Loucy (cell line): ENCODE results near the gene MATCAP1.

ENCODE experiments used
- H2AFZ ChIP-seq: fragments of 200-600 bp; sonication (generic); 2 replicates; pipeline ENCODE4 v1.6.0; 2016; ENCODE audit warnings: antibody characterized with exemption, mild to moderate bottlenecking, low read length, moderate library complexity
- H3F3A ChIP-seq: fragments of 200-600 bp; 2 replicates; pipeline ENCODE4 v1.6.0; 2016; ENCODE audit warnings: antibody characterized with exemption, low read depth, mild to moderate bottlenecking
- H3K27me3 ChIP-seq: fragments of 200-600 bp; sonication (generic); 2 replicates; pipeline ENCODE4 v1.6.1; 2014; ENCODE audit warnings: low read length, mild to moderate bottlenecking; ENCODE audit not compliant: insufficient read depth, poor library complexity, severe bottlenecking
- H3K36me3 ChIP-seq: fragments of 200-600 bp; sonication (generic); 2 replicates; pipeline ENCODE4 v1.6.1; 2016; ENCODE audit warnings: low read length; ENCODE audit not compliant: insufficient read depth
- H3K4me1 ChIP-seq: fragments of 200-600 bp; sonication (generic); 2 replicates; pipeline ENCODE4 v1.5.1; 2014; ENCODE audit warnings: low read length, mild to moderate bottlenecking; ENCODE audit not compliant: insufficient read depth, poor library complexity, severe bottlenecking
- H3K4me2 ChIP-seq: fragments of 200-600 bp; sonication (generic); 2 replicates; pipeline ENCODE4 v1.6.0; 2014; ENCODE audit warnings: antibody characterized with exemption, low read length, low read depth, mild to moderate bottlenecking; ENCODE audit not compliant: poor library complexity, severe bottlenecking
- H3K4me3 ChIP-seq: fragments of 200-600 bp; sonication (generic); 2 replicates; pipeline ENCODE4 v1.5.1; 2014; ENCODE audit warnings: low read length, mild to moderate bottlenecking, mixed read lengths; ENCODE audit not compliant: poor library complexity, severe bottlenecking
- H3K79me2 ChIP-seq: fragments of 200-600 bp; sonication (generic); 2 replicates; pipeline ENCODE4 v1.6.1; 2014; ENCODE audit warnings: low read length; ENCODE audit not compliant: insufficient read depth
- H3K9ac ChIP-seq: fragments of 200-600 bp; sonication (generic); 2 replicates; pipeline ENCODE4 v1.6.0; 2014; ENCODE audit warnings: mild to moderate bottlenecking, low read depth, low read length, moderate library complexity; ENCODE audit not compliant: poor library complexity, severe bottlenecking
- H3K9me2 ChIP-seq: fragments of 200-600 bp; sonication (generic); replicated peaks from 2 replicates; pipeline ENCODE4 v1.6.1; 2016; ENCODE audit warnings: low read depth, low read length, mixed read lengths
- H3K9me3 ChIP-seq: fragments of 200-600 bp; sonication (generic); 2 replicates; pipeline ENCODE4 v1.6.1; 2014; ENCODE audit warnings: mild to moderate bottlenecking, antibody characterized with exemption, low read length, low read depth; ENCODE audit not compliant: insufficient read depth
- H4K20me1 ChIP-seq: fragments of 200-600 bp; sonication (generic); 2 replicates; pipeline ENCODE4 v1.6.0; 2014; ENCODE audit warnings: antibody characterized with exemption, low read length, mild to moderate bottlenecking; ENCODE audit not compliant: insufficient read depth, poor library complexity, severe bottlenecking
- CTCF ChIP-seq: fragments of 200-600 bp; sonication (generic); conservative IDR thresholded peaks from 2 replicates; pipeline ENCODE4 v1.5.1; 2014; ENCODE audit warnings: mild to moderate bottlenecking, antibody characterized with exemption, low read length
- EZH2phosphoT487 ChIP-seq: fragments of 200-600 bp; IDR thresholded peaks from 2 replicates; pipeline ENCODE4 v1.6.1; 2018; ENCODE audit warnings: antibody characterized with exemption, mild to moderate bottlenecking, moderate library complexity, borderline replicate concordance

MATCAP1 gene

GRCh38 chr16:67212766-67213165 is 29.0 kb upstream of the MATCAP1 start:
- Histone ChIP-seq H3F3A (no peaks in the 10 kb centered on the region), H2AFZ (no peak overlapping the region), H3K36me3 (no peaks in the 10 kb centered on the region), H3K4me2 (no peak overlapping the region), H3K27me3 (no peaks in the 10 kb centered on the region), H3K9me3 (no peaks in the 10 kb centered on the region), H3K9ac (no peak overlapping the region), H3K4me3 (no peak overlapping the region), H4K20me1 (no peaks in the 10 kb centered on the region), H3K79me2 (no peaks in the 10 kb centered on the region), H3K9me2 (no peaks in the 10 kb centered on the region), H3K4me1 (peaks cover 19% of the 10 kb centered on the region)
- no peak for TF ChIP-seq CTCF

- Histone ChIP-seq H3K27me3 (no peaks in the 10 kb centered on the region), H3K79me2 (no peaks in the 10 kb centered on the region), H3K9me3 (no peaks in the 10 kb centered on the region), H3F3A (no peaks in the 10 kb centered on the region), H2AFZ (no peak overlapping the region), H3K4me1 (peaks cover 8% of the 10 kb centered on the region), H3K4me2 (no peak overlapping the region), H3K36me3 (no peaks in the 10 kb centered on the region), H4K20me1 (no peaks in the 10 kb centered on the region), H3K9ac (no peak overlapping the region), H3K4me3 (no peak overlapping the region), H3K9me2 (no peaks in the 10 kb centered on the region)
- TF ChIP-seq CTCF (no peak), EZH2phosphoT487 (no peak)
These were observed 27.9 kb upstream of the MATCAP1 start for GRCh38 chr16:67211674-67212073.

- Histone ChIP-seq H3K36me3 (no peaks in the 10 kb centered on the region), H3F3A (no peaks in the 10 kb centered on the region), H4K20me1 (no peaks in the 10 kb centered on the region), H3K4me2 (no peak overlapping the region), H3K9me2 (no peaks in the 10 kb centered on the region), H2AFZ (no peak overlapping the region), H3K27me3 (no peaks in the 10 kb centered on the region), H3K4me3 (no peak overlapping the region), H3K9me3 (no peaks in the 10 kb centered on the region), H3K4me1 (peaks cover 4% of the 10 kb centered on the region), H3K9ac (no peak overlapping the region), H3K79me2 (no peaks in the 10 kb centered on the region)
- TF ChIP-seq EZH2phosphoT487 (no peak), CTCF (no peak)
These were observed 26.5 kb upstream of the MATCAP1 start for GRCh38 chr16:67210069-67210937.
